Hypothalamus (tissue), 51 donors: ENCODE results near the gene CRYBB3.
A peak's percentile ranks its signal among the peaks of the same experiment; 100 is the strongest.

Experiments used
- DNase-seq, 51 donors: peaks; one replicate each; lab custom pipeline; 2025; lab: John Stamatoyannopoulos, UW

Gene CRYBB3

GRCh38 chr22:25199731-25200520 lies at the start of gene CRYBB3:
Gene CRYBB3 (plus strand): TSS chr22:25199858. CDS start chr22:25201397, 1,539 bp downstream.
- no peak for DNase-seq

- peak in 13 of 51 donors; percentile 4 to 48 (median 21) for DNase-seq
Observed at GRCh38 chr22:25153961-25154666, 45.5 kb upstream of the CRYBB3 start.

GRCh38 chr22:25154667-25154999 lies 45.0 kb upstream of the CRYBB3 start:
- DNase-seq = no peak

GRCh38 chr22:25156736-25157135 lies 42.9 kb upstream of the CRYBB3 start:
- no peak for DNase-seq

- DNase-seq = peak in 2 of 51 donors; percentile 6 to 26
Observed at GRCh38 chr22:25159028-25159427, 40.6 kb upstream of the CRYBB3 start.

GRCh38 chr22:25160120-25160996 lies 39.3 kb upstream of the CRYBB3 start:
- no peak for DNase-seq

- no peak for DNase-seq
Observed at GRCh38 chr22:25161017-25161915, 38.4 kb upstream of the CRYBB3 start.

GRCh38 chr22:25161916-25162530 lies 37.6 kb upstream of the CRYBB3 start:
- no peak for DNase-seq

GRCh38 chr22:25162561-25162960 lies 37.1 kb upstream of the CRYBB3 start:
- DNase-seq = no peak

- DNase-seq = no peak
Observed at GRCh38 chr22:25165785-25166184, 33.9 kb upstream of the CRYBB3 start.

GRCh38 chr22:25166266-25167040 lies 33.2 kb upstream of the CRYBB3 start:
- DNase-seq = no peak

GRCh38 chr22:25167082-25167481 lies 32.6 kb upstream of the CRYBB3 start:
- DNase-seq = no peak

GRCh38 chr22:25167834-25168601 lies 31.6 kb upstream of the CRYBB3 start:
- no peak for DNase-seq

- DNase-seq = no peak
Observed at GRCh38 chr22:25169278-25170031, 30.2 kb upstream of the CRYBB3 start.

- no peak for DNase-seq
Observed at GRCh38 chr22:25170426-25170980, 29.2 kb upstream of the CRYBB3 start.

GRCh38 chr22:25172153-25172552 lies 27.5 kb upstream of the CRYBB3 start:
- DNase-seq = no peak
